HL-60 (cell line): ENCODE data around the gene SLC2A13.
A peak's percentile ranks its signal among the peaks of the same experiment; 100 is the strongest.

Source experiments
- DNase-seq, 2 experiments: peaks; one replicate each; pipeline ENCODE4 v3.0.0-alpha.2; 2010 to 2020; ENCODE audit warnings: low read depth in 1 of 2, low spot score in 1 of 2
- H3K27ac ChIP-seq: fragments of 250-450 bp; sonication (Bioruptor Pico); replicated peaks from 2 replicates; pipeline ENCODE4 v1.5.1; 2020; ENCODE audit warnings: mild to moderate bottlenecking, moderate library complexity
- H3K27me3 ChIP-seq: fragments of 250-450 bp; sonication (Bioruptor Pico); 2 replicates; pipeline ENCODE4 v1.5.1; 2021; ENCODE audit warnings: mild to moderate bottlenecking, moderate library complexity; ENCODE audit not compliant: insufficient read depth, poor library complexity, severe bottlenecking
- H3K4me3 ChIP-seq: replicated peaks from 2 replicates; pipeline ENCODE4 v1.5.1; 2011; ENCODE audit warnings: mild to moderate bottlenecking, control low read depth, low read length; ENCODE audit not compliant: insufficient read depth
- GABPA ChIP-seq: IDR thresholded peaks from 2 replicates; pipeline ENCODE4 v1.6.1; 2012; ENCODE audit warnings: low read depth
- POLR2AphosphoS5 ChIP-seq: IDR thresholded peaks from 2 replicates; pipeline ENCODE4 v1.6.1; 2012; ENCODE audit warnings: low read depth
- REST ChIP-seq: IDR thresholded peaks from 2 replicates; pipeline ENCODE4 v1.6.1; 2012; ENCODE audit warnings: low read depth; ENCODE audit not compliant: insufficient replicate concordance
- SPI1 ChIP-seq: IDR thresholded peaks from 2 replicates; pipeline ENCODE4 v1.6.1; 2012; ENCODE audit warnings: low read depth, mild to moderate bottlenecking, borderline replicate concordance
- long read RNA-seq: library from polyadenylated mRNA; unstranded; transcript quantifications from one replicate; pipeline ENCODE4 v2.0.0, GENCODE V29; 2020
- TF ChIP-seq, protein P1 (sequence below): IDR thresholded peaks from one replicate; pipeline ENCODE4 v1.5.1; 2011; ENCODE audit warnings: low read length, control low read depth, inconsistent platforms; ENCODE audit not compliant: insufficient read depth

SLC2A13 gene
- long read RNA-seq, partial matches to known transcripts: 0 of 2 reads
- long read RNA-seq, other reads (novel, unspliced or antisense): 2 of 2 reads

DNA sequence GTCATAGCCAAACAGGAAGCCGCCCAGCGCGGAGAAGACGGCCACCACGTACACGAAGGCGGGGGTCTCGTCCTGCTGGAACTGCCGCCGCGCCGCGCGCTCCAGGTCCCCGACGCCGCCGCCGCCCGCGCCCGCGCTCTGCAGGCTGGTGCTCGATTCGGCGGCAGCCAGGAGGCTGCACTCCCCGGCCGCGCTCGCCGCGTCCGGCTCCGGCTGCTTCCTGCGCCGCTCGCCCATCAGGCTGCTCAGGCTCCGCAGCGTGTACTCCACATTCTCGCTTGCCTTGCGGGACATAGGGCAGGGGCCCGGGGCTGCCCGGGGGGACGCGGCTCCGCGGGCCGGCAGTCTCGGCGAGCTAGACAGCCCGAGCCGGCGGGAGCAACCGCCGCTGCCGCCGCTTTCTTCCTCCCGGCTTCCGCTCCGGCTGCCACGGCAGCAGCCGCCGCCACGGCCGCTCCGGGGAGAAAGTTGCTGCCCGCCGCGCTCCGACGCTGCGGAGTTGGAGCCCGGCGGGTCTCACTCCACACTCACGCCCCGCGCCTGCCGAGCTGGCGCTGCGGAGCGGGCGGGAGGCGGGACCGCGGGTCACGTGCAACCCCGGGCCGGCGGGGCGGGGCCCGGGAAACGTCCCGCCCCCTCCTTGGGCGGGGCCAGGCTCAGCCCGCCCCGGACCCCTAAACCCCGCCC, at the start of gene SLC2A13:
Gene SLC2A13 (minus strand): TSS at position 567 of the 687 bp plus-strand sequence. CDS start 273 bp downstream, at position 294.
- H3K4me3 ChIP-seq: peak within 1 kb of the TSS; percentile 86
- TF ChIP-seq REST: no peak
- TF ChIP-seq, protein P1, sequence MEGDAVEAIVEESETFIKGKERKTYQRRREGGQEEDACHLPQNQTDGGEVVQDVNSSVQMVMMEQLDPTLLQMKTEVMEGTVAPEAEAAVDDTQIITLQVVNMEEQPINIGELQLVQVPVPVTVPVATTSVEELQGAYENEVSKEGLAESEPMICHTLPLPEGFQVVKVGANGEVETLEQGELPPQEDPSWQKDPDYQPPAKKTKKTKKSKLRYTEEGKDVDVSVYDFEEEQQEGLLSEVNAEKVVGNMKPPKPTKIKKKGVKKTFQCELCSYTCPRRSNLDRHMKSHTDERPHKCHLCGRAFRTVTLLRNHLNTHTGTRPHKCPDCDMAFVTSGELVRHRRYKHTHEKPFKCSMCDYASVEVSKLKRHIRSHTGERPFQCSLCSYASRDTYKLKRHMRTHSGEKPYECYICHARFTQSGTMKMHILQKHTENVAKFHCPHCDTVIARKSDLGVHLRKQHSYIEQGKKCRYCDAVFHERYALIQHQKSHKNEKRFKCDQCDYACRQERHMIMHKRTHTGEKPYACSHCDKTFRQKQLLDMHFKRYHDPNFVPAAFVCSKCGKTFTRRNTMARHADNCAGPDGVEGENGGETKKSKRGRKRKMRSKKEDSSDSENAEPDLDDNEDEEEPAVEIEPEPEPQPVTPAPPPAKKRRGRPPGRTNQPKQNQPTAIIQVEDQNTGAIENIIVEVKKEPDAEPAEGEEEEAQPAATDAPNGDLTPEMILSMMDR: no peak
- no peak for TF ChIP-seq GABPA
- peak; percentile 44; the same call in 1 of the 2 replicates for TF ChIP-seq POLR2AphosphoS5
- peak; percentile 39 to 60 for DNase-seq
- no peaks in the 10 kb centered on the region for H3K27me3 ChIP-seq
- peak within 1 kb of the TSS; percentile 49; the same call in 1 of the 2 replicates for H3K27ac ChIP-seq

GRCh38 chr12:40154381-40154780, 48.5 kb upstream of the SLC2A13 start:
- TF ChIP-seq, protein P1: no peak
- TF ChIP-seq REST (no peak), SPI1 (no peak), POLR2AphosphoS5 (no peak)
- H3K27me3 ChIP-seq: no peaks in the 10 kb centered on the region
- no peak for DNase-seq
- H3K27ac ChIP-seq: no peak overlapping the region
- no peak overlapping the region for H3K4me3 ChIP-seq

DNA sequence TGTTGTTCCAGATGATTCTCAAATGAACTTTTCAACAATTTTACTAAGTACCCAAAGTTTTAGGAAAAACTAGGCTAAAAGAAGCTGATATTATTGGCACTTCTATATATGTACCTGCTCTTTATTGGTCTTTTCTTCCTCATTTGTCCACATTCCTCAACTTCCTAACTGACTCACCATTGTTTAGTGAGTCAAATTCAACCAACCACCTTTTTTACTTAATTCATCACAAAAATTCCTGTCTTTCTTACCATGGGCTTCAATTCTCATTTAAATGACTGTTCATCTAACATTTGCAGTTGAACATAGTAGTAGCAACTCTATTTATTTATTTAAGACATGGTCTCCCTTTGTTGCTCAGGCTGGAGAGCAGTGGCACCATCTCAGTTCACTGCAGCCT, 47.6 kb upstream of the SLC2A13 start:
- TF ChIP-seq, protein P1: no peak
- TF ChIP-seq SPI1: no peak
- Histone ChIP-seq H3K4me3 (no peak overlapping the region), H3K27ac (peak overlapping the region; percentile 12; the same call in 1 of the 2 replicates), H3K27me3 (no peaks in the 10 kb centered on the region)
- no peak for DNase-seq
